Esophagus muscularis mucosa (tissue), 4 donors: ENCODE data around the gene BCAS2. TPM values are rescaled to one million over a fixed set of nuclear protein-coding genes. Genes with fewer than 3 reads are reported as not detected.

Source experiments
- DNase-seq: peaks from one replicate; pipeline ENCODE4 v3.0.0-alpha.2; 2017; ENCODE audit errors: extremely low spot score
- H3K27ac ChIP-seq, 4 donors: fragments of 200-600 bp; sonication (generic); replicated peaks in 1 of 4; 1 replicate in 3 of 4; 2 replicates in 1 of 4; pipeline ENCODE4 v1.5.1; 2016 to 2019; ENCODE audit warnings: mild to moderate bottlenecking in 1 of 4
- H3K27me3 ChIP-seq, 4 donors: fragments of 200-600 bp; sonication (generic); one replicate each; pipeline versions ENCODE4 v1.5.1 to v1.6.0; 2016 to 2019
- H3K36me3 ChIP-seq, 4 donors: fragments of 200-600 bp; sonication (generic); one replicate each; pipeline ENCODE4 v1.5.1; 2016 to 2019
- H3K4me1 ChIP-seq, 4 donors: fragments of 200-600 bp; sonication (generic); one replicate each; pipeline ENCODE4 v1.5.1; 2016 to 2019
- H3K4me3 ChIP-seq, 4 donors: fragments of 200-600 bp; sonication (generic); 1 replicate in 2 of 4; 2 replicates in 2 of 4; pipeline ENCODE4 v1.5.1; 2016 to 2019; ENCODE audit warnings: mild to moderate bottlenecking in 4 of 4, moderate library complexity in 1 of 4
- H3K9me3 ChIP-seq, 4 donors: fragments of 200-600 bp; sonication (generic); 1 replicate in 3 of 4; 2 replicates in 1 of 4; pipeline ENCODE4 v1.5.1; 2016 to 2019
- CTCF ChIP-seq, 3 experiments: fragments of 200-600 bp in 2 of 3; fragments of 450-650 bp in 1 of 3; sonication (generic) in 2 of 3; IDR thresholded peaks; one replicate each; pipeline ENCODE4 v1.5.1; 2017 to 2019; ENCODE audit warnings: antibody characterized with exemption in 3 of 3, mild to moderate bottlenecking in 2 of 3, moderate library complexity in 1 of 3
- EP300 ChIP-seq: sonication (generic); formaldehyde crosslinking; IDR thresholded peaks from one replicate; pipeline ENCODE4 v1.6.1; 2017; ENCODE audit warnings: antibody characterized with exemption
- POLR2A ChIP-seq: fragments of 450-650 bp; IDR thresholded peaks from one replicate; pipeline ENCODE4 v1.6.1; 2017; ENCODE audit warnings: antibody characterized with exemption, moderate library complexity, mild to moderate bottlenecking, low read depth
- POLR2AphosphoS5 ChIP-seq, 2 donors: sonication (generic); formaldehyde crosslinking; IDR thresholded peaks; one replicate each; pipeline ENCODE4 v1.6.1; 2017; ENCODE audit warnings: antibody characterized with exemption in 2 of 2
- WGBS: methylation state at CpG from one replicate; pipeline ENCODE4 v1.1.5; 2018; 5-methylcytosine and 5-hydroxymethylcytosine counted together
- intact Hi-C: fragments of 100-400 bp; cut with DNase I; formaldehyde crosslinking; loops from one replicate; pipeline ENCODE4 v1.15.1; 2023
- total RNA-seq, 4 donors: library from RNA; depleted of rRNA; stranded (reverse); fragments of >200 nt; gene quantifications; one replicate each; pipeline versions ENCODE4 v1.1.0 to v1.2.1, GENCODE V29; 2016

BCAS2 gene
- 10 to 100 TPM; 25.9 to 44.0 (median 34.1) TPM for total RNA-seq

DNA sequence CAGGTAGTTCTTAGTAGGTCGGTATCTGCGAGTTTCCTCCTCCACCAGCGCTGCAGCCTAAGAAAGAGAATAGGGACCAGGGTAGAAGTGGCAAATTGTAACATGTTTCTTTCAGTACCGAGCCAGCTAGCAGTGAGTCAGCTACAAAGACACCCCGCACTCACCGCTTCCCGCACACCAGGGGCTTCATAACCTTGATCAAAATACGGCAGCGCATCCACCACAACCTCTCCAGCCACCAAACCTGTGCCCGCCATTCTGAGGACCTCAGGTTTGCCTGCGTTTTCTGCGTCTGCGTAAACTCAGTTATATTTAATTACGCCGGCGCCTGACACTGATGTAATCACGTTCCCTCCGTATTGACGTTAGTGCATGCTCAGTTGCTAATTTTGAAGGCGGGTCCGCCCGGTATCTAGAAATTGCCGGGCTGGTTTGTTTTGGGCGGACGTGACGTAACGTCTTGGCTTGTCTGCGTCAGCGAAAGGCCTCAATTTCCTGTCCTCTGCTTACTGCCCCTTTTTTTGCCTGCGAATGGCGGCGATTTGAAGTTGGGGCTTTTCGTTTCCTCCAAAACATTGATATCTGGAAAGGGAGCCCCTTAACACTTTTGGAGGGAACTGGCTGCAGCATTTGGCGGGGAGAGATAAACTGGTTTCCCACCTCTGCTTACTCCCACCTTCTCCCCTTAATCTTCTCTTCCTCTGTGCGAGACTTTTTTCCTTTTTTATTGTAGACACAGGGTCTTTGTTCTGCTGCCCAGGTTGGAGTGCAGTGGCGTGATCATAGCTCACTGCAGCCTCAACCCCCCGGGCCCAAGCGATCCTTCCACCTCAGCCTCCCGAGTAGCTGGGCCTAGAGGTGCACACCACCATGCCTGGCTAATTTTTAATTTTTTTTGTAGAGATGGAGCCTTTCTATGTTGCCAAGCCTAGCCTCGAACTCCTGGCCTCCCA is at the start of gene BCAS2:
BCAS2 (minus strand) TSS at position 281 of the 953 bp plus-strand sequence; CDS start at position 257, 24 bp downstream.
- peak; percentile 99 for DNase-seq
- Histone ChIP-seq H3K4me3 (peak within 1 kb of the TSS; percentile 65 to 80 (median 68)), H3K36me3 (peaks cover 4 to 36% (median 19%) of the 10 kb centered on the region in 4 donors), H3K4me1 (peaks cover 31 to 42% (median 37%) of the 10 kb centered on the region in 4 donors), H3K9me3 (no peaks in the 10 kb centered on the region), H3K27me3 (no peaks in the 10 kb centered on the region), H3K27ac (peak within 1 kb of the TSS; percentile 88 to 93 (median 90))
- intact Hi-C loops, result loop anchor here (5.0 to 10.0 kb wide), 3 partner anchors 136 to 237 kb away; partner anchors contain the start of genes CSDE1 and NRAS
- WGBS, result 6% methylated on average over 40 of the region's 40 CpGs
- TF ChIP-seq CTCF (IDR thresholded peaks at IDR 0.05) (no peak), POLR2AphosphoS5 (IDR thresholded peaks at IDR 0.05) (peak; percentile 98 to 99), POLR2A (peak; percentile 62), EP300 (peak; percentile 68)

- no peak for TF ChIP-seq POLR2AphosphoS5 (IDR thresholded peaks at IDR 0.05)
- TF ChIP-seq EP300, result no peak
- no peak for TF ChIP-seq POLR2A
- TF ChIP-seq CTCF (IDR thresholded peaks at IDR 0.05), result no peak
Measured at GRCh38 chr1:114627107-114627506, 45.7 kb upstream of the BCAS2 start.

DNA sequence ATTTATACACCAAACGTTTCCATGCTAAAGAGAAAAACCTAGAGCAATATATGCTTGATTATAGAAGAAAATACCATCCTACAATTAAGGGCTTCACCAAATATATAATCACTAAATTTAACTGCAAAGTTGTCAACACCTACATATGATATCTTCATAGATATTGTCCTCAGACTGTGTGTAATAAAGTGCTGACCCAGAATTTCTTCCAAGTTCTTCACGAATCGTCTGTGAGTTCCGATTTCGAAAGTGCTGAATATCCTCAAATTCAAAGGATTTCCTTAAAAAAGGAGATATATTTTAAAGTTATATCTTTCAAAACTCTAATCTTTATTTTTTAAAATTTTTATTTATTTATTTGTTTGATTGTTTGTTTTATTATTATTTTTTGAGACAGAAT is 41.9 kb upstream of the BCAS2 start:
- H3K36me3 ChIP-seq, result peaks cover 0 to 19% (median 4%) of the 10 kb centered on the region in 4 donors
- intact Hi-C loops, result no loop called here
- H3K27me3 ChIP-seq, result no peaks in the 10 kb centered on the region
- DNase-seq, result no peak
- no peak overlapping the region for H3K4me3 ChIP-seq
- H3K9me3 ChIP-seq, result no peaks in the 10 kb centered on the region
- TF ChIP-seq POLR2A, result no peak
- WGBS, result 91% methylated on average over 5 of the region's 5 CpGs
- H3K4me1 ChIP-seq, result peaks cover 0 to 8% (median 0%) of the 10 kb centered on the region in 4 donors
- no peak overlapping the region for H3K27ac ChIP-seq

More at GRCh38 chr1:114627107-114627506, 45.7 kb upstream of the BCAS2 start:
- H3K4me3 ChIP-seq, result no peak overlapping the region
- intact Hi-C loops, result no loop called here
- H3K9me3 ChIP-seq, result no peaks in the 10 kb centered on the region
- H3K27me3 ChIP-seq, result no peaks in the 10 kb centered on the region
- peaks cover 0 to 3% (median 1%) of the 10 kb centered on the region in 4 donors for H3K36me3 ChIP-seq
- WGBS, result 46% methylated on average over 2 of the region's 2 CpGs
- H3K4me1 ChIP-seq, result no peaks in the 10 kb centered on the region
- DNase-seq, result no peak
- H3K27ac ChIP-seq, result no peak overlapping the region

GRCh38 chr1:114620419-114620818 is 39.0 kb upstream of the BCAS2 start:
- Histone ChIP-seq H3K27me3 (no peaks in the 10 kb centered on the region), H3K36me3 (peaks cover 0 to 39% (median 17%) of the 10 kb centered on the region in 4 donors), H3K4me3 (no peak overlapping the region), H3K9me3 (no peaks in the 10 kb centered on the region), H3K27ac (no peak overlapping the region), H3K4me1 (peaks cover 0 to 8% (median 0%) of the 10 kb centered on the region in 4 donors)
- TF ChIP-seq POLR2A (no peak), CTCF (IDR thresholded peaks at IDR 0.05) (no peak), EP300 (no peak), POLR2AphosphoS5 (IDR thresholded peaks at IDR 0.05) (no peak)
- intact Hi-C loops, result no loop called here
- 85% methylated on average over 2 of the region's 2 CpGs for WGBS
- DNase-seq, result no peak

DNA sequence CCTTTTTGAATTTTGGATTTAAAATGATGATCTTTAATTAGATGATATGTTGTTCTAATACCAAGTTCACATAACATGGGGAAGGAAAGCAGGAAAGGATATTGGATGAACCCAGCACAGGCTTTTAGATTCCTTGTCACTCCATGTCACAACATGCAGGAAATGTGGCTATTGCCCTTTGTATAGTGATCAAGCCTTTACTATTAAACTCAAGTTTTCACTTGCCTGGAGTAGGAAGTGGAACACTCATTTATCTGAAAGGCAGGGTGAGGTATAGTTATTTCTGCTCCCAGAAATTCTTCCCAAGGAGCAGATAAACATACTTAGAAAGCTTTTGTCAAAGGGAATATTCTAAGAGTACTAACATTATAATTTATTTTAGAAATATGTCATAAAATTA is 37.2 kb upstream of the BCAS2 start:
- Histone ChIP-seq H3K4me1 (peaks cover 0 to 8% (median 0%) of the 10 kb centered on the region in 4 donors), H3K36me3 (peaks cover 0 to 45% (median 21%) of the 10 kb centered on the region in 4 donors), H3K9me3 (no peaks in the 10 kb centered on the region), H3K4me3 (no peak overlapping the region), H3K27ac (no peak overlapping the region), H3K27me3 (no peaks in the 10 kb centered on the region)
- DNase-seq, result no peak
- intact Hi-C loops, result no loop called here
- TF ChIP-seq POLR2AphosphoS5 (IDR thresholded peaks at IDR 0.05) (no peak), EP300 (no peak), CTCF (IDR thresholded peaks at IDR 0.05) (no peak), POLR2A (no peak)
